Measurements from ENCODE around the gene OVAAL. TPM values are rescaled to one million over a fixed set of nuclear protein-coding genes. Genes with fewer than 3 reads are reported as not detected.

Gene OVAAL
- total and polyA plus RNA-seq, 2 of the 4 experiments (the other 2 are of a cell fraction) = not detected

DNA sequence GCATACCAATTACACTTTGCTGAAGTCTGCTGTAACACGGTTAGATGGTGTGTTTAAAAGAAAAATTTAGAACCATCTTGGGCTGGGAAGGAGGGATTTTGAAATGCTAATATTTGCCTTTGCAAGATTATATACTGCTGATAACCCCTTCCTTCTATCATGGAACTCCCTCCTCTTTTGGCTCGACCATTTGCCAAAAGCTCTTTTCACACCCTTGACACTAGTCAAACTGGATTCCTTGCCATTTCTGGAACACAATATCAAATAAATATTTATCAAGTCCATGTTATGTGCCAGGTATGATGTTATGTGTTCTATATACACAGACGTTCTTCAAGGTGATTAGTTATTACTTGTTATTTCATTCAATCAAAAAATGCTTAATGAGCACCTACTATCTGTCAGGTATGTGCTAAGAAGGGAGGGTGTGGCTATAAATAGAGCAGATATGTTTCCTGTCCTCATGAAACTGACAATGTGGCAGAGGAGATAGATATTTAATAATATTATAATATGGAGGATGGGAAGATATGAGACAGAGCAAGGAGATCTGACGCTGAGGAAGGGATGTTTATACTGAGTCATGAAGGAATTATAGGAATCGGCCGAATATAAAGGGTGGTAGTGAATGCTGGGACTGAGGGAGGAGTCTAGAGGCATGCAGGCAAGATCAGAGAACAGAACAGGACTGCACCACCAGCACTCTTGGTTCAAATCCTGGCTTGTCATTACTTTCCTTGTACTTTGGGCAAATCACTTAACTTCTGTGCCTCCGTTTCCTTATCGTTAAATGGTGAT is 56.9 kb downstream of the OVAAL start:
- ATAC-seq (ENCODE audit: low read depth) = peak; percentile 97
- dilution Hi-C loops (cut with HindIII; ENCODE audit: low sequenced_read_pairs, unreplicated experiment) = no loop called here

More for the DNA sequence above, 56.9 kb downstream of the OVAAL start:
- H4K20me1 ChIP-seq (ENCODE audit: insufficient read depth, low read length) = no peaks in the 10 kb centered on the region
- H4K5ac ChIP-seq (ENCODE audit: low read depth, low read length) = peak overlapping the region; percentile 72
- BruUV-seq (replicated peaks) = no TSS peak
- in situ Hi-C loops (cut with MboI; ENCODE audit: low sequenced_read_pairs) (no loop called here), intact Hi-C loops (cut with micrococcal nuclease) (no loop called here)
- H2AFZ ChIP-seq (replicated peaks; ENCODE audit: low read length, poor library complexity) = peak overlapping the region; percentile 72
- peak overlapping the region; percentile 48 for H3K4me2 ChIP-seq (ENCODE audit: low read depth, low read length)
- no peak for TF ChIP-seq NFE2L2 (IDR thresholded peaks at IDR 0.05; ENCODE audit: low read depth, low read length)
- TF ChIP-seq RCOR1 (IDR thresholded peaks at IDR 0.05; ENCODE audit: insufficient replicate concordance, low read length) = no peak
- no peak for TF ChIP-seq MXI1 (IDR thresholded peaks at IDR 0.05; ENCODE audit: borderline replicate concordance, low read depth, low read length)
- TF ChIP-seq, protein P1, sequence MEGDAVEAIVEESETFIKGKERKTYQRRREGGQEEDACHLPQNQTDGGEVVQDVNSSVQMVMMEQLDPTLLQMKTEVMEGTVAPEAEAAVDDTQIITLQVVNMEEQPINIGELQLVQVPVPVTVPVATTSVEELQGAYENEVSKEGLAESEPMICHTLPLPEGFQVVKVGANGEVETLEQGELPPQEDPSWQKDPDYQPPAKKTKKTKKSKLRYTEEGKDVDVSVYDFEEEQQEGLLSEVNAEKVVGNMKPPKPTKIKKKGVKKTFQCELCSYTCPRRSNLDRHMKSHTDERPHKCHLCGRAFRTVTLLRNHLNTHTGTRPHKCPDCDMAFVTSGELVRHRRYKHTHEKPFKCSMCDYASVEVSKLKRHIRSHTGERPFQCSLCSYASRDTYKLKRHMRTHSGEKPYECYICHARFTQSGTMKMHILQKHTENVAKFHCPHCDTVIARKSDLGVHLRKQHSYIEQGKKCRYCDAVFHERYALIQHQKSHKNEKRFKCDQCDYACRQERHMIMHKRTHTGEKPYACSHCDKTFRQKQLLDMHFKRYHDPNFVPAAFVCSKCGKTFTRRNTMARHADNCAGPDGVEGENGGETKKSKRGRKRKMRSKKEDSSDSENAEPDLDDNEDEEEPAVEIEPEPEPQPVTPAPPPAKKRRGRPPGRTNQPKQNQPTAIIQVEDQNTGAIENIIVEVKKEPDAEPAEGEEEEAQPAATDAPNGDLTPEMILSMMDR (conservative IDR thresholded peaks at IDR 0.05; ENCODE audit: low read depth, low read length) = no peak
- TF ChIP-seq RFX5 (IDR thresholded peaks at IDR 0.05; ENCODE audit: low read depth, low read length) = no peak
- TF ChIP-seq POLR2A (IDR thresholded peaks at IDR 0.05; ENCODE audit: low read depth, low read length) = no peak
- no peak for TF ChIP-seq CEBPB (IDR thresholded peaks at IDR 0.05; ENCODE audit: low read depth, low read length)
- TF ChIP-seq, protein P2, sequence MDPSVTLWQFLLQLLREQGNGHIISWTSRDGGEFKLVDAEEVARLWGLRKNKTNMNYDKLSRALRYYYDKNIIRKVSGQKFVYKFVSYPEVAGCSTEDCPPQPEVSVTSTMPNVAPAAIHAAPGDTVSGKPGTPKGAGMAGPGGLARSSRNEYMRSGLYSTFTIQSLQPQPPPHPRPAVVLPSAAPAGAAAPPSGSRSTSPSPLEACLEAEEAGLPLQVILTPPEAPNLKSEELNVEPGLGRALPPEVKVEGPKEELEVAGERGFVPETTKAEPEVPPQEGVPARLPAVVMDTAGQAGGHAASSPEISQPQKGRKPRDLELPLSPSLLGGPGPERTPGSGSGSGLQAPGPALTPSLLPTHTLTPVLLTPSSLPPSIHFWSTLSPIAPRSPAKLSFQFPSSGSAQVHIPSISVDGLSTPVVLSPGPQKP (IDR thresholded peaks at IDR 0.05; ENCODE audit: borderline replicate concordance, low read depth, low read length) = no peak
- TF ChIP-seq, protein P3, sequence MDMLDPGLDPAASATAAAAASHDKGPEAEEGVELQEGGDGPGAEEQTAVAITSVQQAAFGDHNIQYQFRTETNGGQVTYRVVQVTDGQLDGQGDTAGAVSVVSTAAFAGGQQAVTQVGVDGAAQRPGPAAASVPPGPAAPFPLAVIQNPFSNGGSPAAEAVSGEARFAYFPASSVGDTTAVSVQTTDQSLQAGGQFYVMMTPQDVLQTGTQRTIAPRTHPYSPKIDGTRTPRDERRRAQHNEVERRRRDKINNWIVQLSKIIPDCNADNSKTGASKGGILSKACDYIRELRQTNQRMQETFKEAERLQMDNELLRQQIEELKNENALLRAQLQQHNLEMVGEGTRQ (IDR thresholded peaks at IDR 0.05; ENCODE audit: low read depth, low read length) = no peak
- peaks cover 17% of the 10 kb centered on the region for H3K4me1 ChIP-seq (ENCODE audit: control insufficient read depth, insufficient read depth, low read length)
- 6% methylated on average over 3 of the region's 8 CpGs; no CpG with 5 or more reads in 1 of the 2 experiments for WGBS, 2 experiments (ENCODE audit: extremely low coverage in 2 of 2, insufficient read length in 1 of 2)
- H2BK20ac ChIP-seq (ENCODE audit: low read depth, low read length) = peak overlapping the region; percentile 72
- H3K27me3 ChIP-seq (ENCODE audit: control insufficient read depth, insufficient read depth, low read length) = no peaks in the 10 kb centered on the region
- peak overlapping the region; percentile 82 for H2BK120ac ChIP-seq (ENCODE audit: low read depth, low read length)
- H3K4me3 ChIP-seq (ENCODE audit: insufficient read depth, low read depth, low read length) = no peak overlapping the region
- no peak overlapping the region; the same call in 1 of the 2 replicates for H2AK5ac ChIP-seq (ENCODE audit: low read depth, low read length)
- DNase-seq = peak; percentile 88
- no peaks in the 10 kb centered on the region for H3K36me3 ChIP-seq (ENCODE audit: control insufficient read depth, insufficient read depth, low read length)
- H3K23ac ChIP-seq (ENCODE audit: low read depth, low read length) = peak overlapping the region; percentile 40; the same call in 1 of the 2 replicates
- H4K91ac ChIP-seq (ENCODE audit: insufficient read depth, low read depth, low read length) = peak overlapping the region; percentile 72
- H3K79me1 ChIP-seq (ENCODE audit: low read depth in 1 of 2, low read length in 2 of 2) = no peaks in the 10 kb centered on the region
- peak overlapping the region; percentile 75 for H3K18ac ChIP-seq (ENCODE audit: low read depth, low read length)
- no peak overlapping the region for H3K9ac ChIP-seq (ENCODE audit: low read depth, low read length)
- H2BK15ac ChIP-seq (ENCODE audit: low read depth, low read length) = peak overlapping the region; percentile 77
- H3K9me1 ChIP-seq (ENCODE audit: insufficient read depth, low read length) = peaks cover 22% of the 10 kb centered on the region
- no peak overlapping the region for H2AK9ac ChIP-seq (replicated peaks; ENCODE audit: low read depth, low read length, poor library complexity)
- peak overlapping the region; percentile 61 to 92 for H4K8ac ChIP-seq (ENCODE audit: low read depth in 2 of 2, low read length in 2 of 2)
- H2BK5ac ChIP-seq (ENCODE audit: low read depth, low read length, poor library complexity, severe bottlenecking) = peak overlapping the region; percentile 91
- CTCF ChIA-PET = interaction anchor here (0.6 kb wide), 1 partner anchor 40 kb away, joined by 3 read pairs; no protein-coding TSS in a partner anchor
- H3K27ac ChIP-seq (ENCODE audit: insufficient read depth, low read length) = peak overlapping the region; percentile 6; the same call in 1 of the 2 replicates
- peak overlapping the region; percentile 65; the same call in 1 of the 2 replicates for H3K4ac ChIP-seq (ENCODE audit: low read depth, low read length)
- H3K14ac ChIP-seq (replicated peaks; ENCODE audit: low read depth, low read length) = peak overlapping the region; percentile 73
- H3K56ac ChIP-seq (ENCODE audit: extremely low read depth, insufficient read depth, low read length) = 0 out of 2 replicates have a peak overlapping the region, but pooled peaks have one; percentile 5
- POLR2A ChIA-PET (ENCODE audit: unreplicated experiment) = no interaction called here
- no peaks in the 10 kb centered on the region for H3K9me3 ChIP-seq (ENCODE audit: control insufficient read depth, insufficient read depth, low read length)

Measured in IMR-90 (cell line).